ENCODE data around the gene YEATS4.

Gene YEATS4

DNA sequence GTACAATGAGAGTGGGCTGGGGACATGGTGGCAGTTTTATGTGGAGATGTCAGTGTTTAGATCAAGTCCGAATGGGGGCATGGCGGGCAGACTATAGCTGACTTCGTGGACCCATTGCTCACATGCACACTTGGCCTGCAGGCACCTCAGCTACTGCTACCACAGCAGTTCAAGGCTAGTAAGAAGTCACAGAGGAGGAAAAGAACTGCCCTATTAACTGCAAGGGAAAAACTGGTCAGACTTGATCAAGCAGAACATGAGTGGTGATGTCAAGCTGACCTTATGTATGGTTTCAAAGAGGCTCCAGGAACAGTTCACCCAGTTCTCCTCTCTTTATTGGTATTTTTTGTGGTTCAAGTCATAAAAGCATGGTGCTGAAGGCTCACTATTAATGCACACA, 80.5 kb downstream of the YEATS4 start:
- DNase-seq = no peak

Data from activated CD4-positive, alpha-beta T cell treated with anti-CD3 and anti-CD28 coated beads for 1 hour (primary cell).